GM20000 (cell line): ENCODE data around the gene TCF12.

ENCODE experiments used
- DNase-seq: peaks from one replicate; pipeline ENCODE4 v3.0.0; 2012; ENCODE audit warnings: low spot score
- CTCF ChIP-seq: IDR thresholded peaks from 2 replicates; pipeline ENCODE4 v1.5.1; 2012; ENCODE audit warnings: mild to moderate bottlenecking, control low read depth; ENCODE audit errors: extremely low read depth, missing control alignments

The TCF12 gene

DNA sequence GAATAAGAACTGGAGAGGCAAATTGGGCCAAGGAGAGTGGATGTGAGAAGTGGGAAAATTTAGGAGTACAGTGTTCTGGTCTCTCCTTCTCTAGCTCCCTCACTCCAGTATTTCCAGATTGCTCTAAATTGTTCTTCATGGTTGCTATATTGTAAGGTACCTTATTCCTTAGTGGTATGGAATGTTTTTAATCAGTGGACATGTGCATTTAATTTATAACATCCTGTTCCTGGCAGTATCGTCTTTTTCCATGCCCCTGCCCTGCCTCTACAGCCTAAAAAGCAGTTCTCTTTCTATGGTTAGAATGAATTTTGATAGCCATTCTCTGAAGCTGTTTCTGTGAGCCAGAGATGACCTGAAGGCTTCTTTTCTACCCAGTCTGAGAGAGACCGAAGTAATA, 180.5 kb downstream of the TCF12 start:
- no peak for TF ChIP-seq CTCF
- DNase-seq = no peak

DNA sequence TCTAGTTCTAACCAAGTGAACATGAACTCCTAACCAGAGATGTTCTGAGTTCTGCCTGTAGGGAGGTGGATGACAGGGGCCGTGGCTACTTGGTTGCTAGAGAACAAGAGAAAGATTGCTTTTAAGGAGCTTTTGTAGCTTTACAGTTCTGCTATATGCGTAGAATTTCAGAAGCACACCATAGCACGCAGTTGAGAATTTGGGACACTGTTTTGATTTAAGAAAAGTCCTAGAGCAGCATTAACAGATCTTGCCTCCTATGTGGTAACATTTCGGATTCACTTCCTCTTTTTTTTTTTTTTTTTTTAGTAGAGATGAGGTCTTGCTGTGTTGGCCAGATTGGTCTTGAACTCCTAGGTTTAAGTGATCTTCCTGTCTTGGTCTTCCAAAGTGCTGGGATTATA, 181.7 kb downstream of the TCF12 start:
- TF ChIP-seq CTCF = no peak
- no peak for DNase-seq

DNA sequence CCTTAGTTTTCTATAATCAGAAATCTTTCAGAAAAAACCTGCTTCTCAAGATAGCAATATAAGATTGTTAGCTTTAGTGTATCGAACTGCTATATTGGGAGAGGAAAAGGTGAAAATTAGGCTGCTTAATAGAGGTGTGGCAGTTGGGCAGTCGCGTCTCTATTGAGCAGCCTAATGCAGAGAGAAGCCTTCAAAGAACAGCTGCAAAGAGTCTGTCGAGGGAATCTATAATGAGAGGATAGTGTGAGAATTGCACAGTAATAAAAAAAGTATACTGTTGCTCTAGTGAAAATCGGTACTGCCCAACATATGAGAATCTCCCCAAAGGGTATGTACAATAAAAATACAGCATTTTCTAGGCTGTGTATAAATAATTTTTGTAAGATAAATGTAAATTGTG, 184.4 kb downstream of the TCF12 start:
- no peak for TF ChIP-seq CTCF

GRCh38 chr15:57108296-57108695, 189.9 kb downstream of the TCF12 start:
- no peak for DNase-seq
- no peak for TF ChIP-seq CTCF

More for the DNA sequence above, 184.4 kb downstream of the TCF12 start:
- no peak for DNase-seq

GRCh38 chr15:57109005-57109404, 190.6 kb downstream of the TCF12 start:
- TF ChIP-seq CTCF = no peak
- no peak for DNase-seq

- DNase-seq = no peak
- no peak for TF ChIP-seq CTCF
These were observed 192.6 kb downstream of the TCF12 start for GRCh38 chr15:57111002-57111401.

- TF ChIP-seq CTCF = no peak
- DNase-seq = no peak
These were observed 193.7 kb downstream of the TCF12 start for GRCh38 chr15:57112178-57112577.
